Osteoblast (primary cell): ENCODE measurements around the gene PRELID2. TPM values are rescaled to one million over a fixed set of nuclear protein-coding genes. Genes with fewer than 3 reads are reported as not detected.

Experiments used
- DNase-seq: peaks from one replicate; pipeline ENCODE4 v3.0.0; 2011; ENCODE audit warnings: low spot score, mixed read lengths; ENCODE audit not compliant: insufficient read length; ENCODE audit errors: missing footprints
- H2AFZ ChIP-seq: 2 replicates; pipeline ENCODE4 v1.6.0; 2011; ENCODE audit warnings: mild to moderate bottlenecking, low read length
- H3K27ac ChIP-seq: 2 replicates; pipeline ENCODE4 v1.5.1; 2011; ENCODE audit warnings: mild to moderate bottlenecking, low read depth, low read length, moderate library complexity
- H3K27me3 ChIP-seq: 2 replicates; pipeline ENCODE4 v1.6.0; 2012; ENCODE audit warnings: mild to moderate bottlenecking, control low read depth, inconsistent platforms, low read length, moderate library complexity; ENCODE audit not compliant: insufficient read depth
- H3K36me3 ChIP-seq: 2 replicates; pipeline ENCODE4 v1.5.1; 2011; ENCODE audit warnings: mild to moderate bottlenecking, low read length, control low read depth, moderate library complexity; ENCODE audit not compliant: insufficient read depth
- H3K4me1 ChIP-seq: 2 replicates; pipeline ENCODE4 v1.5.1; 2011; ENCODE audit warnings: mild to moderate bottlenecking, low read length, control low read depth, moderate library complexity; ENCODE audit not compliant: insufficient read depth
- H3K4me2 ChIP-seq: 2 replicates; pipeline ENCODE4 v1.6.0; 2011; ENCODE audit warnings: mild to moderate bottlenecking, low read length; ENCODE audit not compliant: insufficient read depth
- H3K4me3 ChIP-seq: fragments of 200-600 bp; sonication (generic); 3 replicates; pipeline ENCODE4 v1.5.1; 2012; ENCODE audit warnings: mild to moderate bottlenecking, low read length, inconsistent platforms; ENCODE audit not compliant: insufficient read depth
- H3K79me2 ChIP-seq: 2 replicates; pipeline ENCODE4 v1.6.0; 2012; ENCODE audit warnings: mild to moderate bottlenecking, low read length, control low read depth, inconsistent platforms; ENCODE audit not compliant: insufficient read depth
- H3K9me3 ChIP-seq: 2 replicates; pipeline ENCODE4 v1.5.1; 2011; ENCODE audit warnings: low read depth, low read length, control low read depth
- H4K20me1 ChIP-seq: 2 replicates; pipeline ENCODE4 v1.6.0; 2012; ENCODE audit warnings: mild to moderate bottlenecking, low read length, control low read depth; ENCODE audit not compliant: insufficient read depth
- CTCF ChIP-seq: IDR thresholded peaks from 2 replicates; pipeline ENCODE4 v1.5.1; 2011; ENCODE audit warnings: mild to moderate bottlenecking, low read depth, low read length, moderate library complexity; ENCODE audit errors: extremely low read depth
- total RNA-seq: library from RNA; depleted of rRNA; stranded (reverse); fragments of >200 nt; gene quantifications from 2 replicates; pipeline ENCODE4 v1.2.3, GENCODE V29; 2012

The PRELID2 gene
- total RNA-seq, 1 donor, result 19.5 TPM

DNA sequence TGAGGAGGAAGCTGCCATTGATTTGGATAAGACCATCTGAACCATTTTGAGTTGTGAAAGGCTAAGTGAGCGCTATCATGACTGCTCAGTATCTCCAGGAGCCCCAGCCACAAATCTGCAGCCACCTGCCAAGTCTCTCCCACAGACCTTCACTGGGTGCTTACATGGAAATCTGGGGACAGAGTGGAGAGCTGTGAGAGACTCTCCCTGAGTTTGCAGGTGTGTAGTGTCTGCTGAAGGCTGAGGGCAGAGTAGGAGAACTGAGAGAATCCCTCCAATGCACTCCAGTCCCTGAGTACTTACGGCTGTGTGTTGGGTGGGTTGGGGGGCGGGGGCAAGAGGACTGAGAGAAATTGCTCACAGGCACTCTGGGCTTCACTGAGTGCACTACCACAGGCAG is 123.7 kb downstream of the PRELID2 start:
- H3K4me2 ChIP-seq, result no peak overlapping the region
- TF ChIP-seq CTCF, result no peak

More for the DNA sequence above, 123.7 kb downstream of the PRELID2 start:
- no peaks in the 10 kb centered on the region for H3K4me1 ChIP-seq
- H3K27ac ChIP-seq, result no peak overlapping the region
- no peaks in the 10 kb centered on the region for H3K9me3 ChIP-seq
- no peaks in the 10 kb centered on the region for H4K20me1 ChIP-seq
- H3K79me2 ChIP-seq, result no peaks in the 10 kb centered on the region
- no peak overlapping the region for H3K4me3 ChIP-seq
- DNase-seq, result no peak
- H2AFZ ChIP-seq, result no peak overlapping the region
- H3K27me3 ChIP-seq, result no peaks in the 10 kb centered on the region
- H3K36me3 ChIP-seq, result no peaks in the 10 kb centered on the region

Other genes starting within 250 kb of the PRELID2 start
- not detected in 2 replicates for gene GRXCR2, start 37.7 kb upstream of the PRELID2 start, total RNA-seq
- gene SH3RF2, start 101.2 kb upstream of the PRELID2 start, total RNA-seq, result 2.9 and 4.0 TPM in 2 replicates